HG02885 (cell line): Measurements from ENCODE around the gene MRPL22.
"Not testable (repeated sequence)": the region's sequence is repeated elsewhere in the genome, so short reads cannot be mapped to it uniquely, and the experiment has no call there.

ENCODE experiments used
- ATAC-seq: cut with Tn5 transposase; IDR thresholded peaks from one replicate; pipeline ENCODE4 v1.9.1; 2021; ENCODE audit warnings: mild to moderate bottlenecking; ENCODE audit not compliant: unreplicated experiment, poor library complexity

MRPL22 gene

DNA sequence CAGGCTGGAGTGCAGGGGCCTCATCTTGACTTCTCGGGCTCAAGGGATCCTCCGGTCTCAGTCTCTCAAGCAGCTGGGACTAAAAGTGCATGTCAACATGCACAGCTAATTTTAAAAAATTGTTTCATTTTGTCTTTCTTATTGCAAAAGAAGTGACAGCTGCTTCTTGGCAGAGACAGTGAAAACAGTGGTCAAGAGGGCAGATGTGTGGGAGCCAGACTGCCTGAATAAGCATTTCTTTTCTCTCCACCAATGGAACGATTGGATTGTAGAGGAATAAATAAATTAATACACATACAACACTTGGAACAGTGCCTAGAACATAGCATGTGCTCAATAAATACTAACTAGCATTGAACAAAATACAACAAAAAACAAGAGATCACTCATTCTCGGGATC lies 45.3 kb downstream of the MRPL22 start:
- ATAC-seq = no peak

DNA sequence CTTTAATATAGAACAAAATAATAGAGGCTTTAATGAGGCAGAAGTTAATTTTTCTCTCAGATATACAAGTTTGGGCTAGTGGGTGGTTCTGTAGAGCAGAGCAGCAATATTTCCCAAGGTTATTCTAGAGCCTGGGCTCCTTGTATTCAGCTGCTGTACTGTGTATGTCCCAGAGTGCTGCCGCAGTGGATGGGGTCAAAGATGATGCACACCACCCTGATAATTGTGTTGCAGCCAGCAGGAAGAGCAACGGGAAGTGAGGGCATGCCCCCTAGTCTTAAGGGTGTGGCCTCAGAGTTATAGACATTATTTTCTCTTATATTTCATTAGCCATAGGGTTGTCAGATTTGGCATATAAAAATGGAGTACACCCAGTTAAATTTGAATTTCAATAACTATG lies 48.8 kb downstream of the MRPL22 start:
- ATAC-seq = no peak

DNA sequence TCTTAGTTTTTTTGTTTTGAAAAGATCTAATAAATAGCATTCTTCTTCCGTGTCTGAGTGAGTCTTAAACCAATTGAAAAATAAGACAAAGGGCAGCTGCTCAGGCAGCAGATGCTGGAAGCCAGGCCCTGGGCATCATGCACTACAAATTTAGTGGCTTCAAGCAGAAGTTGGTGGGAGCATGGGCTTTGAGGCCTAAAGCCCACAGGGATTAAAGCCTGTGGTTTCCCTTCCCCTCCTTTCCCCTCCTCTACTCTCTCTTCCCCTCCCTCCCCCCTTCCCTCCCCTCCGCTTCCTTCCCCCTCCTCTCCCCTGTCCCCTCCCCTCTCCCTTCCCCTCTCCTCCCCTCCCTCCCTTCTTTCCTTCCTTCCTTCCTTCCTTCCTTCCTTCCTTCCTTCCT lies 52.6 kb downstream of the MRPL22 start:
- ATAC-seq = no peak

DNA sequence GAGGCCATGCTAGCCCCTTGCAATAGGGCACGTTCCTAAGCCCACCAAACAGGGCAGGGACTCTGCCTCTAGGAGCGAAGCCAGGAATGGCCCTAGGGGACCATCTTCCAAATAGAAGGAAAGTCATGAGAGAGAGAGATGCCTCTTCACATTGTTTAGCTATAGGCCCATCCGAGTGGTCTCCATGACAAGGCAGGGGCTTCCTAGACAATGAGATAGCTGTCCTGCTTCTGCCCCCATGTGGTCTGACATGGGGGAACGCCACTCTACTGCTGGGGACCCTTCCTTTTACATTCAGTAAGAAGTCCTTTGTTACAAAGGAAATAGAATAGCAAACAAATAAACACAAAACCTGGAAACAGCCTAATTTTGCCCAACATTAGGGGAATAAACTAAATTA lies 54.8 kb downstream of the MRPL22 start:
- ATAC-seq = no peak

DNA sequence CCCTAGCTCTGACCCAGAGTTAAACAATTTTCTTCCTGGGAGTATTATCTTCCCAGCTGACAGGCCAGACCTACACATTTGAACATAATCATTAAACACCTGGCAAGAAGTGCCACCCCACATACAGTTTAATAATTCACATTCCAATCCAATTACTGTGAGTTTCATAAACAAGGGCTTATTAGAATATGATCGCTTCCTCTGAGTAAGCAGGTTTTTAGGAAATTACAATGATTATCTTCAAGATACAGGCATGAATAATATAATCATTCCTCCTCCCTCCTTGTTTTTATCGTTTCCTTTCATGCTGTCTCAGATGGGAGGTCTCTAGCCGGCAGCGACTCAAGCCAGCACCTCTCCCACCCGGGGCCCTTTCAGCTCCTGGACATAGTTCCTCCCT lies 56.9 kb downstream of the MRPL22 start:
- no peak for ATAC-seq

DNA sequence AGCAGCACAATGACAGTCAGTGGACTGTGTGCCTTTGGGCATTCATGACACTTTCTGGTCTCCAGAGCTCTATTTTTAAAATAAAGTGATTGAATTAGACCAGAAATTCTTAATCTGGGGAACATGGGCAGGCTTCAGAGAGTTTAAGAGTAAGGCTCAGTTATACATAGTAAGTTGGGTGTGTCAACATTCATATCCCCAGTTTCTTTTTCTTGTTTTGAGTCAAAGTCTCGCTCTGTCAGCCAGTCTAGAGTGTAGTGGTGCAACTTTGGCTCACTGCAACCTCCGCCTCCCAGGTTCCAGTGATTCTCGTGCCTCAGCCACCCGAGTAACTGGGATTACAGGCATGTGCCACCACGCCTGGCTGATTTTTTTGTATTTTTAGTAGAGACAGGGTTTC lies 59.0 kb downstream of the MRPL22 start:
- ATAC-seq = peak; percentile 64

DNA sequence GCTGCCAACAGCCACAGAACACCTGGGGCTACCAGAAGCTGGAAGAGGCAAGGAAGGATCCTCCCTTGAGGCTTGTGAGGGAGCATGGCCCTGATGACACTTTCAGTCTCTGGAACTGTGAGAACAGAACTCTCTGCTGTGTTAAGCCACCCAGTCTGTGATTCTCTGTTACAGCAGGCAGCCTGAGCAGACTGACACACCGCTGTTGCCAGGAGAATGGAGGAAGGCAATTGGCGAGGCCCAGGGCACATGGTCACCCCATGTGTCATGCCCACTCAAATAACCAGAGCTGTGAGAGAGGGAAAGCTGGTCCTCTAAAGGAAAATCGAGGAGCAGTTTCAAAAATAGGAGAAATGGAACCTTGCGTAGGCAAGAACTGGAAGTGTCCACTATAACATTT lies 60.6 kb downstream of the MRPL22 start:
- ATAC-seq = no peak

DNA sequence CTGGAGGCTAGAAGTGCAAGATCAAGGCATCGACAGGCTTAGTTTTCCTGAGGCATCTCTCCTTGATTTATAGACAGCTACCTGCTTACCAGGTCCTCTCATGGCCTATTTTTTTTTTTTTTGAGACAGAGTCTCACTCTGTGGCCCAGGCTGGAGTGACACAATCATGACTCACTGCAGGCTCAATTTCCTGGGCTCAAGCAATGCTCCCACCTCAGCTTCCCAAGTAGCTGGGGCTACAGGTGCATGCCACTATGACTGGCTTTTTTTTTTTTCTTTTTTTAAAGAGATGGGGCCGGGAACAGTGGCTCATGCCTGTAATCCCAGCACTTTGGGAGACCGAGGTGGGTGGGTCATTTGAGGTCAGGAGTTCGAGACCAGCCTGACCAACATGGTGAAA lies 61.8 kb downstream of the MRPL22 start:
- not testable (repeated sequence) for ATAC-seq

DNA sequence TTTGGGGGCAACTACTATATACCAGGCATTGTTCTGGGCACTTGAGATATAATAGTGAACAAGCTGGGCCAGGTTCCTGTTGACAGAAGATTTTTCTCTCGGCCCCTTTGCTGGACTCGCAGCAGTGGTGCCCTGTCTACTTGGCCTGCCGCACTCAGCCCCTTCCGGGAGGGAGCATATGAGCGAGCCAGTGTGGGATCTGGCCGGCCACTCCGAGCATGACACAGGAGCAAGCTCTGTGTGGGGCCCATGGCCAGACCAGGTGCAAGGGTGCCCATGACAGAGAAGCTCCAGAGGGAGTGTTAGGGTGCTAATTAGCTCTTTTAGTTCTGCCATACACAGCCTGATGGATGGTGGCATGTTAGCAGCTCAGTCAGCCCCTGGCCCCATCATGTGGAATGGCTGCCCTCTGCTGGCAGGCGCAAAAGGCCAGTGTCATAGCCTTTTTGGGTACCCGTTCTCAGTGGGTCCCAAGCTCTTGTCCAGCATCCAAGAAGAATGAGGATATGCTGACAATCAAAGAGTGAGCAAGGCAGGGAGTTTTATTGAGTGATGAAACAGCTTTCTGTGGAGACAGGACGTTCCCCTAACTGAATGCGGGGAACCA lies 63.4 kb downstream of the MRPL22 start:
- ATAC-seq = peak; percentile 60

DNA sequence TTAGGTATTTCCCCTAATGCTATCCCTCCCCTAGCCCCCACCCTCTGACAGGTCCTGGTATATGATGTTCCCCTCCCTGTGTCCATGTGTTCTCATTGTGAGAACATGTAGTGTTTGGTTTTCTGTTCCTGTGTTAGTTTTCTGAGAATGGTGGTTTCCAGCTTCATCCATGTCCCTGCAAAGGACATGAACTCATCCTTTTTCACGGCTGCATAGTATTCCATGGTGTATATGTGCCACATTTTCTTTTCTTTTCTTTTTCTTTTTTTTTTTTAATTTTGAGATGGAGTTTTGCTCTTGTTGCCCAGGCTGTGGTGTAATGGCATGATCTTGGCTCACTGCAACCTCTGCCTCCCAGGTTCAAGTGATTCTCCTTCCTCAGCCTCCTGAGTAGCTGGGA lies 65.4 kb downstream of the MRPL22 start:
- not testable (repeated sequence) for ATAC-seq

DNA sequence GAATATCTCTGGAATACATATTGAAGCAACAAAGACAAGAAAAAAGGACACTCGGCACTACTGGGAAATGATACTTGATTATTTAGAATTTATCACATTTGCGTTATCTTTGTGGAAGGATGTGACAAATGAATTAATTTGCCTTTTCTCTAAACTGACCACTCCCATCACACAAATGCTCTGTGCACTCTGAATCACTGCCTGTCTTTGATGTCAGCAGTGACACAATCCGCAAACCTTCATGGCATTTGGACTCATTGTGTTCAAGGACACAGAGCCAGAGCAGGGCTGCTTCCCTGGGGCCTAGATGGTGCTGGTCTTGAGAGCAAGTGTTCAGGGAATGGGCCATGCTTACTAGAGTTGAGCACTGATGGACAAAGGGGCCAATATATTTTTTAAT lies 67.8 kb downstream of the MRPL22 start:
- no peak for ATAC-seq

DNA sequence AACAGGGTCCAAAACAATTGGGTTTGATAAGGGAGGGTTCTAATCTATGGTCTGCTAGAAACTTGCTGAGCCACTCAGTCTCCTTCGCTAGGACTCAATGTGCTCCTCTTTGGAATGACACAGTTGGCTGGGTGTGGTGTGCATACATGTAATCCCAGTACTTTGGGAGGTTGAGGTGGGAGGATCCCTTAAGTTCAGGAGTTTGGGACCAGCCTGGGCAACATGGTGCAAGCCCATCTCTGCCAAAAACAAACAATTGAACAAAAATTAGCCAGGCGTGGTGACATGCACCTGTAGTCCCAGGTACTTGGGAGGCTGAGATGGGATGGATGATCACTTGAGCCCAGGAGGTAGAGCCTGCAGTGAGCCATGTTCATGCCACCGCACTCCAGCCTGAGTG lies 70.0 kb downstream of the MRPL22 start:
- ATAC-seq = no peak

DNA sequence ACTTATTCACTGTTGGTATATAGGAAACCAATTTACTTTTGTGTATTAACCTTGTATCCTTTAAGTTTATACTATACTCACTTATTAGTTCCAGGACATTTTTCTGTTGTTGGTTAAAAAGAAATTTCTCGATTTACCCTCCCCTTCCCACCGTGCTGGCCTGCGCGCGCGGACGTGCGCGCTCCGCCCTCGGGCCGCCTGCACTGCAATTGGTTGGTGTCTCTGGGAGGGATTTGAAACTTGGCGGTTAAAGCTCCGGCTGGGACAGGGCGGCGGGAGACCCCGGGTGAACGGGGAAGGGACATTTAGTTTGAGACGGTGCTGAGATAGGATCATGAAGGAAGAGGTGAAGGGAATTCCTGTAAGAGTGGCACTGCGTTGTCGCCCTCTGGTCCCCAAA lies 72.7 kb downstream of the MRPL22 start, which contains the start of gene KIF4B:
TSS of gene KIF4B (plus strand) at position 230 of the 400 bp plus-strand sequence. CDS start at position 335, 105 bp downstream.
- no peak for ATAC-seq

DNA sequence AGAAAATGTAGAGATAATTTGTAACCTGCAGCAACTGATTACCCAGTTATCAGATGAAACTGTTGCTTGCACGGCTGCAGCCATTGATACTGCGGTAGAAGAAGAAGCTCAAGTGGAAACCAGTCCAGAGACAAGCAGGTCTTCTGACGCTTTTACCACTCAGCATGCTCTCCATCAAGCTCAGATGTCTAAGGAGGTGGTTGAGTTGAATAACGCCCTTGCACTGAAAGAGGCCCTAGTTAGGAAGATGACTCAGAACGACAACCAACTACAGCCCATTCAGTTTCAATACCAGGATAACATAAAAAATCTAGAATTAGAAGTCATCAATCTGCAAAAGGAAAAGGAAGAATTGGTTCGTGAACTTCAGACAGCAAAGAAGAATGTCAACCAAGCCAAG lies 74.4 kb downstream of the MRPL22 start:
- ATAC-seq = no peak

DNA sequence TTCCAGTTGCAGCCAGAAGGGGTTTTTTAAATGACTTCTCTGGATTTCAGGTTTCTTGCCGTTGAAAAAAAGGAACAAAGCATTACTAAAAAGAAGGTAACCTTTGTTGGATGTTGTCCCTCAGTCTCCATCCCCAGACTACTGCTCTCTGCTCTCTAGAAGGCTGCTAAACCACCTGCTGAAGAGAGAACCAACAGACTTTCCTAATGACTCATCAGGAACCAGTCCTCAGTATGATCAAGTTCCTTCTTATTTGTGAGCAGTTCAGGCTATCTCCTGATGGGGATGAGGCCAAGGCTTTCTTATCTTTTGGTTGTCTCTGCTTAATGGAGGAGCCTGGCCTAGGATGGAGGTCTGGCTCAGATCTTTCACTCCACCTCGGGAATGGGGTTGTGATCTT lies 76.7 kb downstream of the MRPL22 start:
- ATAC-seq = peak; percentile 98
